ENCODE results near the gene MPZL2.

GRCh38 chr11:118211006-118211405, 53.1 kb downstream of the MPZL2 start:
- TF ChIP-seq, protein P1, sequence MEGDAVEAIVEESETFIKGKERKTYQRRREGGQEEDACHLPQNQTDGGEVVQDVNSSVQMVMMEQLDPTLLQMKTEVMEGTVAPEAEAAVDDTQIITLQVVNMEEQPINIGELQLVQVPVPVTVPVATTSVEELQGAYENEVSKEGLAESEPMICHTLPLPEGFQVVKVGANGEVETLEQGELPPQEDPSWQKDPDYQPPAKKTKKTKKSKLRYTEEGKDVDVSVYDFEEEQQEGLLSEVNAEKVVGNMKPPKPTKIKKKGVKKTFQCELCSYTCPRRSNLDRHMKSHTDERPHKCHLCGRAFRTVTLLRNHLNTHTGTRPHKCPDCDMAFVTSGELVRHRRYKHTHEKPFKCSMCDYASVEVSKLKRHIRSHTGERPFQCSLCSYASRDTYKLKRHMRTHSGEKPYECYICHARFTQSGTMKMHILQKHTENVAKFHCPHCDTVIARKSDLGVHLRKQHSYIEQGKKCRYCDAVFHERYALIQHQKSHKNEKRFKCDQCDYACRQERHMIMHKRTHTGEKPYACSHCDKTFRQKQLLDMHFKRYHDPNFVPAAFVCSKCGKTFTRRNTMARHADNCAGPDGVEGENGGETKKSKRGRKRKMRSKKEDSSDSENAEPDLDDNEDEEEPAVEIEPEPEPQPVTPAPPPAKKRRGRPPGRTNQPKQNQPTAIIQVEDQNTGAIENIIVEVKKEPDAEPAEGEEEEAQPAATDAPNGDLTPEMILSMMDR (IDR thresholded peaks at IDR 0.05; ENCODE audit: borderline replicate concordance, extremely low read depth, low read length, poor library complexity, severe bottlenecking) = no peak
- TF ChIP-seq EZH2 (IDR thresholded peaks at IDR 0.05; ENCODE audit: borderline replicate concordance, low read depth, low read length, severe bottlenecking) = no peak

Data from DND-41 (cell line).